Nephron (organoid): ENCODE measurements around the gene PCED1B.

Experiments
- H3K27ac Mint-ChIP-seq, 3 experiments: 2 replicates each; pipeline ENCODE4 v1.8.0; 2020; ENCODE audit warnings: mixed read lengths in 3 of 3, mild to moderate bottlenecking in 2 of 3, moderate library complexity in 1 of 3
- H3K27me3 Mint-ChIP-seq: 2 replicates; pipeline ENCODE4 v1.8.0; 2021; ENCODE audit warnings: low read depth, mild to moderate bottlenecking, moderate library complexity, mixed read lengths
- H3K36me3 Mint-ChIP-seq: 2 replicates; pipeline ENCODE4 v1.8.0; 2020; ENCODE audit warnings: low read depth, mixed read lengths
- H3K4me1 Mint-ChIP-seq: 2 replicates; pipeline ENCODE4 v1.8.0; 2020; ENCODE audit warnings: mixed read lengths
- H3K4me3 Mint-ChIP-seq, 3 experiments: 2 replicates each; pipeline ENCODE4 v1.8.0; 2020; ENCODE audit warnings: mild to moderate bottlenecking in 3 of 3, mixed read lengths in 3 of 3, moderate library complexity in 2 of 3
- H3K9me3 Mint-ChIP-seq: 2 replicates; pipeline ENCODE4 v1.8.0; 2020; ENCODE audit warnings: mixed read lengths
- CTCF ChIP-seq, 3 experiments: fragments of 200-600 bp; sonication (generic); IDR thresholded peaks; one replicate each; pipeline ENCODE4 v1.5.0; 2021; ENCODE audit warnings: antibody characterized with exemption in 3 of 3; ENCODE audit not compliant: unreplicated experiment in 3 of 3

PCED1B gene

GRCh38 chr12:47207340-47207717 is 127.9 kb downstream of the PCED1B start:
- H3K9me3 Mint-ChIP-seq = no peaks in the 10 kb centered on the region
- peaks cover 6% of the 10 kb centered on the region for H3K4me1 Mint-ChIP-seq
- no peaks in the 10 kb centered on the region for H3K27me3 Mint-ChIP-seq
- H3K36me3 Mint-ChIP-seq = no peaks in the 10 kb centered on the region
- no peak for TF ChIP-seq CTCF (IDR thresholded peaks at IDR 0.05; ENCODE audit: unreplicated experiment in 3 of 3)
- H3K4me3 Mint-ChIP-seq = no peak overlapping the region
- H3K27ac Mint-ChIP-seq = no peak overlapping the region

- H3K27ac Mint-ChIP-seq = no peak overlapping the region
- TF ChIP-seq CTCF (IDR thresholded peaks at IDR 0.05; ENCODE audit: unreplicated experiment in 3 of 3) = no peak
- H3K4me3 Mint-ChIP-seq = no peak overlapping the region
- no peaks in the 10 kb centered on the region for H3K9me3 Mint-ChIP-seq
- no peaks in the 10 kb centered on the region for H3K36me3 Mint-ChIP-seq
- peaks cover 6% of the 10 kb centered on the region for H3K4me1 Mint-ChIP-seq
- H3K27me3 Mint-ChIP-seq = no peaks in the 10 kb centered on the region
Observed at GRCh38 chr12:47207829-47208248, 128.4 kb downstream of the PCED1B start.

- Mint-ChIP-seq H3K27me3 (no peaks in the 10 kb centered on the region), H3K27ac (no peak overlapping the region), H3K4me1 (peaks cover 12% of the 10 kb centered on the region), H3K9me3 (no peaks in the 10 kb centered on the region), H3K36me3 (no peaks in the 10 kb centered on the region), H3K4me3 (no peak overlapping the region)
- no peak for TF ChIP-seq CTCF (IDR thresholded peaks at IDR 0.05; ENCODE audit: unreplicated experiment in 3 of 3)
Observed at GRCh38 chr12:47209014-47209413, 129.6 kb downstream of the PCED1B start.

GRCh38 chr12:47210776-47211175 is 131.4 kb downstream of the PCED1B start:
- no peak for TF ChIP-seq CTCF (IDR thresholded peaks at IDR 0.05; ENCODE audit: unreplicated experiment in 3 of 3)

GRCh38 chr12:47212701-47213039 is 133.2 kb downstream of the PCED1B start:
- H3K27ac Mint-ChIP-seq = no peak overlapping the region
- H3K36me3 Mint-ChIP-seq = no peaks in the 10 kb centered on the region
- H3K9me3 Mint-ChIP-seq = no peaks in the 10 kb centered on the region
- H3K27me3 Mint-ChIP-seq = no peaks in the 10 kb centered on the region
- H3K4me3 Mint-ChIP-seq = no peak overlapping the region
- peaks cover 13% of the 10 kb centered on the region for H3K4me1 Mint-ChIP-seq
- TF ChIP-seq CTCF (IDR thresholded peaks at IDR 0.05; ENCODE audit: unreplicated experiment in 3 of 3) = no peak

More at GRCh38 chr12:47210776-47211175, 131.4 kb downstream of the PCED1B start:
- Mint-ChIP-seq H3K4me1 (peaks cover 15% of the 10 kb centered on the region), H3K27me3 (no peaks in the 10 kb centered on the region), H3K36me3 (no peaks in the 10 kb centered on the region), H3K27ac (no peak overlapping the region), H3K4me3 (no peak overlapping the region), H3K9me3 (no peaks in the 10 kb centered on the region)

GRCh38 chr12:47213396-47213795 is 134.0 kb downstream of the PCED1B start:
- Mint-ChIP-seq H3K27ac (peak overlapping the region in 1 of 3 experiments; percentile 39), H3K9me3 (no peaks in the 10 kb centered on the region), H3K27me3 (no peaks in the 10 kb centered on the region), H3K36me3 (no peaks in the 10 kb centered on the region), H3K4me1 (peaks cover 10% of the 10 kb centered on the region), H3K4me3 (no peak overlapping the region)
- TF ChIP-seq CTCF (IDR thresholded peaks at IDR 0.05; ENCODE audit: unreplicated experiment in 3 of 3) = no peak
